Endothelial cell of hepatic sinusoid (primary cell): ENCODE measurements around the gene JAKMIP2.
"Not testable (repeated sequence)": the region's sequence is repeated elsewhere in the genome, so short reads cannot be mapped to it uniquely, and the experiment has no call there.

Experiments used
- in situ Hi-C: cut with HindIII; loops from 2 replicates; pipeline ENCODE4 v1.10.0; 2017; ENCODE audit warnings: low sequenced_read_pairs

The JAKMIP2 gene

GRCh38 chr5:147666419-147666818, 116.1 kb downstream of the JAKMIP2 start:
- in situ Hi-C loops, result no loop called here

GRCh38 chr5:147661541-147661940, 121.0 kb downstream of the JAKMIP2 start:
- in situ Hi-C loops, result no loop called here

- in situ Hi-C loops, result no loop called here
These were observed 123.2 kb downstream of the JAKMIP2 start for GRCh38 chr5:147659166-147659929.

- in situ Hi-C loops, result no loop called here
These were observed 124.1 kb downstream of the JAKMIP2 start for GRCh38 chr5:147658293-147658932.

- in situ Hi-C loops, result no loop called here
These were observed 133.9 kb downstream of the JAKMIP2 start for GRCh38 chr5:147648597-147648996.

- in situ Hi-C loops, result no loop called here
These were observed 137.3 kb downstream of the JAKMIP2 start for GRCh38 chr5:147645197-147645596.

- in situ Hi-C loops, result no loop called here
These were observed 138.1 kb downstream of the JAKMIP2 start for GRCh38 chr5:147644460-147644859.

GRCh38 chr5:147643142-147643541, 139.4 kb downstream of the JAKMIP2 start:
- in situ Hi-C loops, result no loop called here

GRCh38 chr5:147642666-147643065, 139.9 kb downstream of the JAKMIP2 start:
- in situ Hi-C loops, result no loop called here

GRCh38 chr5:147639321-147639720, 143.2 kb downstream of the JAKMIP2 start:
- in situ Hi-C loops, result no loop called here

GRCh38 chr5:147636729-147636984, 145.9 kb downstream of the JAKMIP2 start:
- in situ Hi-C loops, result no loop called here

GRCh38 chr5:147635882-147636728, 146.4 kb downstream of the JAKMIP2 start:
- in situ Hi-C loops, result no loop called here

GRCh38 chr5:147635439-147635838, 147.1 kb downstream of the JAKMIP2 start:
- in situ Hi-C loops, result not testable (repeated sequence)

GRCh38 chr5:147633173-147633572, 149.4 kb downstream of the JAKMIP2 start:
- in situ Hi-C loops, result no loop called here

- in situ Hi-C loops, result no loop called here
These were observed 151.0 kb downstream of the JAKMIP2 start for GRCh38 chr5:147631428-147632003.

GRCh38 chr5:147629196-147629595, 153.3 kb downstream of the JAKMIP2 start:
- in situ Hi-C loops, result no loop called here

- in situ Hi-C loops, result no loop called here
These were observed 154.3 kb downstream of the JAKMIP2 start for GRCh38 chr5:147628058-147628895.

- in situ Hi-C loops, result no loop called here
These were observed 156.1 kb downstream of the JAKMIP2 start for GRCh38 chr5:147626464-147626863.

- in situ Hi-C loops, result no loop called here
These were observed 161.5 kb downstream of the JAKMIP2 start for GRCh38 chr5:147621016-147621415.

- in situ Hi-C loops, result no loop called here
These were observed 163.1 kb downstream of the JAKMIP2 start for GRCh38 chr5:147619281-147619878.
